Suppressor macrophage treated with lipopolysaccharide for 1 hour (primary cell): ENCODE data around the gene PAF1.
A peak's percentile ranks its signal among the peaks of the same experiment; 100 is the strongest.

Experiments
- DNase-seq, 3 donors: peaks; one replicate each; pipeline ENCODE4 v3.0.0-alpha.2; 2020 to 2022

The PAF1 gene

DNA sequence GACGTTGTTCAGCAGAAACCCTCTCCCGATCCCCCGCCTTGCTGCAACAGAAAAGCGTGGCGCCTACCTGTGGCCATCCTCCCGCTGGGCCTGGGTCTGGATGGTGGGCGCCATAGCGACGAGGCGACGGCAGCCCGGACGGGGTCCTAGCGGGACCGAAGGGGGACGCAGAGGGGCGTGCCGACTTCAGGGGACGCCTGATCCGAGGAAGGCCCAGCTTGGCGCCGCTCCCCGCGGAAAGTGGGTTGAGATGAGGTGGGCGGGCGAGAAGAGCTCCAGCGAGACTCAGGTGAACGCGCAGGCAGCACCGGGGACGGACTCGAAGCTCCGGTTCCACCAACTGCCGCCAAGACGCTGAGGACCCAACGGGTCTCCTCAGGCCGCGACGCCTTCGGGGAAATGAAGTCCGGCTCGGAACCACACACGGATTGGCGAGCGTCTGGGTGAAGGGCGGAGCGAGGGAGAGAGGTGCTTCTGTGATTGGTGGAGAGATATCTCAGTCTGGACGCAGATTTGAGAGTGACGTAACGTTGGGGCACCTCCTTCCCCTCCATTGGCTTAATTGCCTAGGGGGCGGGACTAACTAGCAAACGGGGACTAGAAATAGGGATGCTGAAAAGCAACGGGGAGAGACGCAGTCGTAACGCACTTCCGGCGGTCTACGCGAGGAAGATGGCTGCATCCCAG is at the start of gene PAF1, which contains the start of gene MED29:
Gene PAF1 (minus strand): TSS at position 356 of the 687 bp plus-strand sequence. CDS start 242 bp downstream, at position 114.
Gene MED29 (plus strand): TSS at position 628 of the 687 bp plus-strand sequence. CDS start 45 bp downstream, at position 673.
- peak; percentile 97 to 100 (median 99) for DNase-seq

DNA sequence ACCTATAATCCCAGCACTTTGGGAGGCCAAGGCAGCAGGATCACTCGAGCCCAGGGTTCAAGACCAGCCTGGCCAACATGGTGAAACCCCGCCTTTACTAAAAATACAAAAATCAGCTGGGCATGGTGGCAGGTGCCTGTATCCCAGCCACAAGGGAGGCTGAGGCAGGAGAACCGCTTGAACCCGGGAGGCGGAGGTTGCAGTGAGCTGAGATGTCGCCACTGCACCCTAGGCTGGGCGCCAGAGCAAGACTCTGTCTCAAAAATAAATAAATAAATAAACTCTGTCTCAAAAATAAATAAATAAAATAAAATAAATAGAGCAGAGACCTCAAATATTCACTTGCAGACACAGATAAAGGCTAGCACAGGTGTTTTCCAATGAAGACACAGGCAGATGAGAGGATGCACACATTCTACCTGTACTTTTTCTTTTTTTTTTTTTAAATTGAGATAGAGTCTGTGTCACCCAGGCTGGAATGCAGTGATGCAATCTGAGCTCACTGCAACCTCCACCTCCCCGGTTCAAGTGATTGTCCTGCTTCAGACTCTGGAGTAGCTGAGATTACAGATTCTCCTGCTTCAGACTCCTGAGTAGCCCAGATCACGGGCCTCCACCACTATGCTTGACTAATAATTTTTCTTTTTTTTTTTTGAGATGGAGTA is 47.5 kb upstream of the PAF1 start:
- no peak for DNase-seq

DNA sequence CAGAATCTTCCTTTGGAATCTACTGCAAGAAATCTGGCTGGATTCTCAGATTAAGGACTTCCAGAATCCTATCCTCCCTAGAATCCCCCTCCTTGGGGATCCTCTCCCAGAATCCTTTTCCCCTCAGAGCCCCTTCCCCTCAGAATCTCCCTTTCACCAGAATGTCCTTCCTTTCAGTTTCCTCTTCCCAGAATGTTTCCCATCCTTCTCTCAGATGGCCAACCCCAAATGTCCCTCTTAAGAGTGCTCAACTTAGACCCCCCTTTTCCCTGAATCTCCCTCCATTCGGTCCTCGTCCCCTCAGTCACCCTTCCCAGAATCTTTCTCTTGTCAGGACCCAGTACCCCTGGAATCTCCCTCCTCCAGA is 45.4 kb upstream of the PAF1 start:
- DNase-seq: peak in 2 of 3 donors; percentile 38 to 54

DNA sequence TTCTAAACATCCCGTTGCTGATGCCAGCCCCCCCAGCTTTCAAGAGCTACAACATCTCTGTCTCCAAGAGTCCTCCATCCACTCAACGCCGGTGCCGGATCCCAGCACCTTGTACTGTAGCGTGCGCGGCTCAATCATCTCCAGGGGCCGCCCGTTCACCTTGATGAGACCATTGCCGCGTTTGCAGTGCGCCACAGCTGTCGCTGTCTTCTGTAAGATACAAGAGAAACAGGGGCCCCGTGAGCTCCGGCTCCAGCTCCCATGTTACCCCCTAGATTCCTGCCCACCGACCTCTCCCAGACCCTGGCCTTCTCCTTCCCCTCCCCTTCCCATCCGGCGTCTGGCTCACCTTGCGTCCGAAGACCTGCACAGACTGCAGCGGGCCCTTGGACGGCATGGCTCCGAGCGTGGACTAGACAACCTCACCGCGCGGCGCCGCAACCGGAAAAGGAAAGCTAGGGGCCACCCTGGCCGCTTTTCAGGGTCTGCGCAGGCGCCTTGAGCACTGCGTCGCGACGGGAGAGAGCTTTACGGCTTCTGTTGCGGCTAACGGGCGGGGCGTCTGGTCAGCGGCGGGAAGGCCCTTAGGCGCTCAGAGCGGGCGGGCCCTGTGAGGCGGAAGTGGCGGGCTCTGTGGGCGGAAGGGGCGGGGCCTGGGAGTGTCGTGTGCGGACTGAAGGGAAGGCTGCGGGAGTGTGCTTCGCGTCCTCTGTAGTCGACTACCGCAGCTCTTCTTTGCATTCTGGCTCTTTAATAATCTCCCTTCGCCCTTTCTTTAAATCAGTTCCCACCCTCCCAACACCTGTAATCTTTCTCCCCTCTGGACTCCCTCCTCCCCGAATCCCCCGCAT is 44.8 kb upstream of the PAF1 start, which contains the start of gene RPS16:
Gene RPS16 (minus strand): TSS at position 451 of the 851 bp plus-strand sequence. CDS start 54 bp downstream, at position 397.
- peak; percentile 99 to 100 (median 100) for DNase-seq

DNA sequence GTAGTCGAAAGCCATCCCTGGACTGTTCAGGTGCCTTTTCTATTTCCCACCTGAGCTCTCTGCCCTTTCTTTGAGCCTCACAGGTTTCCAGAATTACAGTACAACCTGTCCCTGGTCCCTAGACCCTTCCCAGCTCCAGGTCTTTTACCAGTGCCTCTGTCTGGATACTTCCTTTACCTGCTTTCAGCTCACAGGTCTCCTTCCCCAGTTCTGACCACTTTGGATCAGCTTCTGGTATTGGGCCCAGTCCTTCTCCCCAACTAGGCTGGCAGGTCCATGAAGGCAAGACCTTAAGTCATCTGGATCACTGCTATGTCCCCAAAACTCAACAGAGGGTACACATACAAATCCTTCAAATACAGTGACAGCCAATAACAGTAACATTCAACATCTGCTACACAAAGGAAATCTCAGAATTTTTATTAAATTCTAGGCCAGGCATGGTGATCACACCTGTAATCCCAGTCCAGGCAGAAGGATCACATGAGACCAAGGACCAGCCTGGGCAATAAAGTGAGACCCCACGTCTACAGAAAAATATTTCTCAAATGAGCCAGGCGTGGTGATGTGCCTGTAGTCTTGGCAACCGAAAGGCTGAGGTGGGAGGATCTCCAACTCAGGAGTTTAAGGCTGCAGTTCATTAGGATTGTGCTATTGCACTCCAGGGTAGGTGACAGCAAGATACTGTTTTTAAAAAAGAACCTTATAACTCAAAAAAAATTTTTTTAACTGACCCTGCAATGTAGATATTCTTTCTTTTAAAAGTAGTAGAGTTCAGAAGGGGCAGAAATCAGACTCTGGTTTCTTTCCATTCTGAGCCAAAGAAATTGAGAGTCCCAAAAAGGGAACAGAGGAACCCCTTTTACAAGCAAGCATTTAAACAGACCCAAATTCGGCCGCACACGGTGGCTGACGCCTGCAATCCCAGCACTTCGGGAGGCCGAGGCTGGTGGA is 43.5 kb upstream of the PAF1 start:
- DNase-seq: no peak

DNA sequence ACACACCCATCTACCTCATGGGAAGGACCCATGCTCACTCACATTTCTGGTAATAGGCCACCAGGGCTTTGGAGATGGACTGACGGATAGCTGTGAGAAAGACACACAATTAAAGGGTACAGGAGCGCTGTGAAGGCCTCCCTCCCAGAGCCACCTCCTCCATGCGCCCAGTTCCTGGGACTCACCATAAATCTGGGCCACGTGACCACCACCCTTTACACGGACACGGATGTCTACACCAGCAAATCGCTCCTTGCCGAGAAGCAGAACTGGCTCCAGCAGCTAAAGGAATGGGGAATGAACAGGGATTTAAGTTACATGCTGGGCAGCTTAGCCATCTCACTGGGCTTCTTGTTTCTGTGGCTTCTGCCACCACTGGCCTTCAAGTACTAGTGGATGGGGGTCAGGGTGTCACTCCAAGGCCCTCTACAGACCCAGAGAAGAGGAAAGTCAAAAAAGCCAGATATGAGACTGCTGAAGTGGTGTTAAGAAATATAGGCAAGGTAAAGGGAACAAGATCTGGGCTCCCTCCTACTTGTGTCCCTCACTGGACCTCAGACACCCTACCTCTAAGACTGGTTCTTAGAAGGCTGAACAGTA is 42.7 kb upstream of the PAF1 start:
- no peak for DNase-seq

DNA sequence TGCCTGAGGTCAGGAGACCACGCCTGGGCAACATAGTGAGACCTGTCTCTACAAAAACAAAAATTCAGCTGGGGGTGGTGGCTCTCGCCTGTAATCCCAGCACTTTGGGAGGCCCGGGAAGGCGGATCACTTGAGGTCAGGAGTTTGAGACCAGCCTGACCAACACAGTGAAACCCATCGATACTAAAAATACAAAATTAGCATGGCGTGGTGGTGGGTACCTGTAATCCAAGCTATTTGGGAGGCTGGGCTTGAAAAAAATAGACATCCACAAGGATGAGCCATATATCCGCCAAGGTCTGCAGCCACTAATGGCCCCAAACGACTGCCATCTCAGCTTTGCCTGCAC is 41.7 kb upstream of the PAF1 start:
- DNase-seq: no peak

DNA sequence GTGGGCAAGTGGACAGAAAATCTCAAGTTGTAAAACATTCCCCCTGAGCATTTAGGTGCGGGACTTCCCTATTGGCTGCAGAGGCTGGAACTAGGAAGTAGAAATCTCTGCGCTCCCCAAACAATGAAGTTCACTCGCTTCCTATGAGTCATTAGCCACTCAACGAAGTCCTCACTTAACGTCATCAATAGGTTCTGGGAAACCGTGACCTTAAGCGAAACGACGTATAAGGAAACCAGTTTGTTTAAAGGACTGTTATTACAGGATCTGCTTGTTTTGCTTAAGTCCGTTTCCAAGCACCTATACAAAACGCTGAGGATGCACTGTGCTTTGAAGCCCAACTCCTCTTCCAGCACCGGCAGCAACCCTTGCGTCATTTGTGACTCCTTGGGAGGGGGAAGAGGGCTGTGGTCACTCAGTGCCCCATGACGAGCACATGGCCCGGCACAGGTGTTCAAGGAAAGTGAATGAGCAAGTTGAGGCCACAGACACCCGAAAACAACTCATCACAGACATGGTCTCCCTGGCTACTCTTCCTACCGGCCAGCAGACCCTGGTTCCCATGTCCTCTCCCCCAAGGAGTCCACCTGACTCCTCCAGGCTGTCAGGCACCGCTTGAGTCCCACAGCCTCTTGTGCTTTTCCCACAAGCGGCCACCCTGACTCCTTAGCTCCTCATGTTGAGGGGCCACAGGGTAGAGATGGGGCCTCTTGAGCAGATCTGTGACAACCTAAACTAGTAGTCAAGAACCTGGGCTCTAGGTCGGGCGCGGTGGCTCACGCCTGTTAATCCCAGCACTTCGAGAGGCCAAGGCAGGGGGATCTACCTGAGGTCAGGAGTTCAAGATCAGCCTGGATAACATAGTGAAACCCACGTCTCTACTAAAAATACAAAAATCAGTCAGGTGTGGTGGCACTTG is 40.0 kb upstream of the PAF1 start:
- DNase-seq: peak; percentile 91 to 99 (median 98)

DNA sequence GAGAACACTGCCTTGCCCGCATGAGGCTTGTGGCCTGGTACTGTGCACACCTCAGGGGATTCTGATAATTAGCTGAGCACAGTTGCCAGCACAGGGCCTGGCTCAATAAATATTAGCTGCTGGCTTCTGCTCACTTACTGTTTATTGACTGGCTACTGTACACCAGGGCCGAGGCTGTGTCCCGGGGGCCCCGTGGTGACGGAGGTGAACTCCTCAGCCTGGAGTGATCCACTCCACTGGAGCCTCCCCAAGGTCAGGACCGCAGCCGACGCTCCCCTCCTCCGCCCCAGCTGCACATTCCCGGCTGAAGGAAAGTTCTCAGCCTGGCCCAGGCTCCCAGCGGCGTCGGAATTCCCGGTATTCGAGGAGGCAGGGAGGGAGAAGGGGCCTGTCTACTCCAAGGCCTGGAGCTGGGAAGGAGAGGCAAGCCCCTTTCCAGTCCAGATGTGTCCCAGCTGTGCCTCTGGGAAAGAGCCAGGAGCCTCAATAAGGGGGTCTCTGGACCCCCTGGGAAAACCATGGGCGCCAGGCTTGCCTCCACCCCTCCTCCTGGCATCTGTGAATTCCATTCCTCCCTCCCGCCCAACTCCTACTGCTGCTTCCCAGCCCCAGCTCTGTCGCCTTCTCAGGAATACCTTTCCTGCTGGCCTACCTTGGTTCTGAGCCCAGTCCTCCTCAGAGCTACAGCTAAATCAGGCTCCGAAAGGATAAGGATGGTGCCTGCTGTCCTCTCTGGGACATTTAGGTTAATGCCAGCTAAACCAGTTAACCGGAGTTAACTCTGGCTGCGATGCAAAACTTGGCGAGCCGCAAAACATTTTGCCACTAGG is 37.6 kb upstream of the PAF1 start:
- no peak for DNase-seq

DNA sequence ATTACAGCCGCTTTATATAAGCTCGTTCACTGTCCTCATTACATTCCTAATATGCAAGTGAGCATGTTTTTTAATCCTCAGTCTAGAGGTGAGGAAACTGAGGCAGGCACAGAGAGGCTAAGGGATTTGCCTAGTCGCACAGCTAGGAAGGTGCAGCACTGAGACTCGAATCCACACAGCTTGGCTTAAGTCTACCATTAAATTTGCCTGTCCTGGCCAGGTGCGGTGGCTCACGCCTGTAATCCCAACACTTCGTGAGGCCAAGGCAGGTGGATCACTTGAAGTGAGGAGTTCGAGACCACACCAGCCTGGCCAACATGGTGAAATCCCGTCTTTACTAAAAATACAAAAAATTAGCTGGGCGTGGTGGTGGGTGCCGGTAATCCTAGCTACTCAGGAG is 36.8 kb upstream of the PAF1 start:
- no peak for DNase-seq

DNA sequence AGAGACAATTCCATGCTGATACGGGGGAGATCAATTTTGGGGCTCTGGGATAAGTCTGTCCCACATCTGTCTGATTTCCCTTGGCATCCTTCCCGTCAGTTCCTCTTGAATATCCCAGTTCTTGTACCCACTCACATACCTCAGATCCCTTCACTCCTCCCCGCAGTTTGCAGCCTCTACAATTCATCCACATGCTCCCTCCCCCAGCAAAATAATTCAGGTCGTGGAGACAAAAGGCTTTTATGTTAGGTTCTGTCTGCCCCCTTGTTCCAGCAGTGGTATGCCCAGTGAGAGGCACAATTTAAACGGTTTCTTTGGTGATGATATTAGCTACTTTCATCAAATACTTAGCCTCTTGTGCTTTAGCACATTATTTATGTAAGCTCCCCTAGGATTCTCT is 35.3 kb upstream of the PAF1 start:
- DNase-seq: no peak

DNA sequence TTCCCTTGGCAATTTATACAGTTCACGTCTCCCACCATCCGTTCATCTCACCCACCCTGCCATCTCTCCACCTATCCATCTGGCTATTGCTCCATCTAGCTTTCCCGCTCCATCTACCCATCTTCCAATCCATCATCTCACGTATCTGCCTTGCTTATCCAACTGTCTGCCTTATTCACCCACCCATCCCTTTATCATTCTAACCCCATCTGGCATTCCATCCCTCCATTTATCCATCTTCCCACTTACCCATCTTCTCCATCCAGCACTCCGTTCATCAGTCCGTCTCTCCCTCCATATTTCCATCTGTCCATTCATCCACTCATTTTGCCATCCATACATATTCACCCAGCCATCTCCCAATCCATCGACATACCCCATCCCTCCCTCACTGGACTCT is 34.8 kb upstream of the PAF1 start:
- DNase-seq: no peak

DNA sequence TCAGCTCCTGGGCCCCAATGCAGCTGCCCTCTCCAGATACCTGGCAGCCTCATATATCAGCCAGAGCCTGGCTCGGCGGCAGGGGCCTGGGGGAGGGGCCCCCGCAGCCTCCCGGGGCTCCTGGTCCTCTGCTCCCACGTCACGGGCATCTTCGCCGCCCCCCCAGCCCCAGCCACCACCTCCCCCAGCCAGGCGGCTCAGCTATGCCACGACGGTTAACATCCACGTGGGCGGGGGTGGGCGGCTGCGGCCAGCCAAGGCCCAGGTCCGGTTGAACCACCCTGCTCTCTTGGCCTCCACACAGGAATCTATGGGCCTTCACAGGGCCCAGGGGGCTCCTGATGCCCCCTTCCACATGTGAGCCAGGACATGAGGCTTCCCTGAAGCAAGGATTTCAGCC is 34.0 kb upstream of the PAF1 start:
- DNase-seq: no peak

DNA sequence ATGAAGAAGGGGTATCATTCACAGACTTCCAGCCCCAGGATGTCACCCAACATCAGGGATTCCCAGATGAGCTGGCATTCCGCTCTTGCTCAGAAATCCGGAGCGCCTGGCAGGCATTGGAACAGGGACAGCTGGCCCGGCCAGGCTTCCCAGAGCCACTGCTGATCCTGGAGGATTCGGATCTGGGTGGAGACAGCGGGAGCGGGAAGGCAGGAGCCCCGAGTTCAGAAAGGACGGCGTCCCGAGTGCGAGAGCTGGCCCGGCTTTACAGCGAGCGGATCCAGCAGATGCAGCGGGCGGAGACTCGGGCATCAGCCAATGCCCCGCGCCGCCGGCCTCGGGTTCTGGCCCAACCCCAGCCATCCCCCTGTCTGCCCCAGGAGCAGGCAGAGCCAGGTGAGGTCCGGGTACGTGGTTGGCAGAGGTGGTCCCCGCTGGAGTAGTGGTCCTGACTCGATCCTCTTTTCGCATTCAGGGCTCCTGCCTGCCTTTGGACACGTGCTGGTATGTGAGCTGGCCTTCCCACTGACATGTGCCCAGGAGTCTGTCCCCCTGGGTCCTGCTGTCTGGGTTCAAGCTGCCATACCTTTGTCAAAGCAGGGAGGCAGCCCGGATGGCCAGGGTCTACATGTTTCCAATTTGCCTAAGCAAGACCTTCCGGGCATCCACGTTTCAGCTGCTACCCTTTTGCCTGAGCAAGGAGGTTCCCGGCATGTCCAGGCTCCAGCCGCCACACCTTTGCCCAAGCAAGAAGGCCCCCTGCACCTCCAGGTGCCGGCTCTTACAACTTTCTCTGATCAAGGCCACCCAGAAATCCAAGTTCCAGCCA is 32.6 kb upstream of the PAF1 start:
- DNase-seq: no peak

DNA sequence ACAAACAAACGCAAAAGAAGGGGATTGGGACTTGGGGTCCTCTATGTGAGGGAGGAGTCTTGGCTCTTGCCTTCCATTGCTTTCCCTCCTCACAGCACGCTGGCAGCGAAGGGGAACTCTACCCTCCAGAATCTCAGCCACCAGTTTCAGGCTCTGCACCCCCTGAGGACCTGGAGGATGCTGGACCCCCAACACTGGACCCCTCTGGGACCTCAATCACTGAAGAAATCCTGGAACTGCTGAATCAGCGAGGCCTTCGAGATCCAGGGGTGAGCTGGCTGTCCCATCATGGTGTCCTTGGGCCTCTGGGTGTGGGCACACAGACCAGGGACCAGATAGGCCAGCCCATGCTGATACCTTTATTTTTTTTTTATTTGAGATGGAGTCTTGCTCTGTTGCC is 31.1 kb upstream of the PAF1 start:
- DNase-seq: no peak

DNA sequence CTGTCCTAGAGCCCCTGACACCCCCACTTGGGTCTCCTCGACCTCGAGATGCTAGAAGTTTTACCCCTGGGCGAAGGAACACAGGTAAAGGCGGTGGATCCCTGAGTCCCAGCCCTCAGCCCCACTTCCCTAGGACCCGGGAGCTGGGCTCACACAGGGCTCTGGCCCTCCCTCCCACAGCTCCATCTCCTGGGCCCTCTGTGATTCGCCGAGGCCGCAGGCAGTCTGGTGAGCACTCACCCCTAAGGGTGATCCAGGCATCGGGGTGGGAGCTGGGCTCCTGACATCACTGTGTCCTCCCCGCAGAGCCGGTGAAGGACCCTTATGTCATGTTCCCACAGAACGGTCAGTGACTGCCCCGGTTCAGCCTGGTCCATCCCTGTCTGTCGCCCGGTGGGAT is 29.9 kb upstream of the PAF1 start:
- no peak for DNase-seq

DNA sequence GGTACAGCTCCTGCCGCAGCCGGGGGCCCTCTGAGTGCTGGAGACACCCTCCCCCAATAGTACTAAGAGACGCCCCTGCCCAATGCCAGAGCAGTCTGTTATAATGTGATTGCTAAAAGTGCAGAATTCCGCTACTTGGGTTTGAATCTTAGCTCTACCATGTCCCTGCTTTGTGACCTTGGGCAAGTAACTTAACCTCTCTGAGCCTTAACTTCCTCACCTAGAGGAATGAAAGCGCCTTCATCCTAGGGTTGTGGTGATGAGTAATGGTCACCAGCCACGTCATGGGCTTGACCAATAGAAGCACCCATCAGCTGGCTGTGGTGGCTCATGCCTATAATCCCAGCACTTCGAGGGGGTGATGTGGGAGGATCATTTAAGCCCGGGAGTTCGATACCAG is 28.1 kb upstream of the PAF1 start:
- peak in 1 of 3 donors; percentile 40 for DNase-seq

DNA sequence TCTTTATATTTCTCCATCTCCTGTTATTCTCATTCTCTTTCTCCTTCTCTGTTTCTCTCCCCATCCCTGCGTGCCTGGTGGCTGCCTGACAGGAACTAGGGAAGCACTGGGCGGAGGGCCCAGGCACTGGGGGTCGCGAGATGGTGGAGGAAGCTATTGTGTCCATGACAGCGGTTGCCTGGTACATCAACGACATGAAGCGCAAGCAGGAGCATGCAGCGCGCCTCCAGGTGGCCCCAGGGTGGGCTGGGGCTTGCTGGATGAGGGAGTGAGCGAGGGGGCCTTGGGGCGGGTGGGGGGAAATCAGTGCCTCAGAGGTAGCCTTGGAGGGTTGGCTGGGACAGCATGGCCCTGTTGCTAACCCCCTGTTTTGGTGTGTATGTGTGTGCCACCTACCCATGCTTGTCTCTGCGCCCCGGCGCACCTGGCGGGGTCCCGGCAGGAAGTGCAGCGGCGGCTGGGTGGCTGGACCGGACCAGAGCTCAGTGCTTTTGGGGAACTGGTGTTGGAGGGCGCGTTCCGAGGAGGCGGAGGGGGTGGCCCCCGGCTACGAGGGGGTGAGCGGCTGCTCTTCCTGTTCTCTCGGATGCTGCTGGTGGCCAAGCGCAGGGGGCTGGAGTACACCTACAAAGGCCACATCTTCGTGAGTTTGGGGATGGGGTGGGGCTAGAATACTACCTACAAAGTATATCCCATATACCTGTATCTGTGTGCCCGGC is 26.7 kb upstream of the PAF1 start:
- DNase-seq: no peak
